Body of pancreas (tissue), 4 donors: ENCODE data around the gene TUBB1. TPM values are rescaled to one million over a fixed set of nuclear protein-coding genes. Genes with fewer than 3 reads are reported as not detected.

Experiments
- ATAC-seq: fragments of 150-250 bp; one replicate; pipeline ENCODE4 v1.9.1; 2016
- DNase-seq, 4 donors: peaks; one replicate each; pipeline ENCODE4 v3.0.0-alpha.2; 2019
- H3K27ac ChIP-seq, 4 donors: fragments of 200-600 bp; sonication (generic); 1 replicate in 3 of 4; 2 replicates in 1 of 4; pipeline versions ENCODE4 v1.5.1 to v1.6.1; 2016 to 2019; ENCODE audit warnings: mild to moderate bottlenecking in 1 of 4, mixed read lengths in 1 of 4, moderate library complexity in 1 of 4
- H3K27me3 ChIP-seq, 2 donors: fragments of 200-600 bp; sonication (generic); one replicate each; pipeline ENCODE4 v1.6.0; 2016; ENCODE audit warnings: mild to moderate bottlenecking in 1 of 2
- H3K36me3 ChIP-seq, 2 donors: fragments of 200-600 bp; sonication (generic); replicated peaks in 1 of 2; 2 replicates each; pipeline ENCODE4 v1.5.1; 2016; ENCODE audit warnings: low read depth in 2 of 2; ENCODE audit not compliant: insufficient read depth in 1 of 2
- H3K4me1 ChIP-seq: fragments of 200-600 bp; sonication (generic); one replicate; pipeline ENCODE4 v1.6.0; 2016
- H3K4me3 ChIP-seq, 2 donors: fragments of 200-600 bp; sonication (generic); 1 replicate in 1 of 2; 2 replicates in 1 of 2; pipeline ENCODE4 v1.5.1; 2016 to 2019
- H3K9me3 ChIP-seq, 3 donors: fragments of 200-600 bp; sonication (generic); 1 replicate in 2 of 3; 2 replicates in 1 of 3; pipeline ENCODE4 v1.5.1; 2016
- POLR2A ChIP-seq, 3 donors: fragments of 450-650 bp; IDR thresholded peaks; one replicate each; pipeline ENCODE4 v1.6.1; 2016; ENCODE audit warnings: antibody characterized with exemption in 3 of 3, mild to moderate bottlenecking in 2 of 3
- WGBS, 2 donors: methylation state at CpG; one replicate each; pipeline ENCODE4 v1.1.5; 2017; 5-methylcytosine and 5-hydroxymethylcytosine counted together
- intact Hi-C: fragments of 100-400 bp; cut with DNase I; formaldehyde crosslinking; loops from one replicate; pipeline ENCODE4 v1.15.1; 2023
- total RNA-seq, 2 donors: library from RNA; depleted of rRNA; stranded (reverse); fragments of >200 nt; gene quantifications; one replicate each; pipeline ENCODE4 v1.1.0, GENCODE V29; 2016
- TF ChIP-seq, protein P1 (sequence below), 7 experiments: fragments of 450-650 bp in 4 of 7; fragments of 200-600 bp in 3 of 7; sonication (generic) in 3 of 7; IDR thresholded peaks; one replicate each; pipeline ENCODE4 v1.5.1; 2016 to 2019; ENCODE audit warnings: antibody characterized with exemption in 7 of 7

The TUBB1 gene
- total RNA-seq, 2 donors from 2014 or later = not detected

DNA sequence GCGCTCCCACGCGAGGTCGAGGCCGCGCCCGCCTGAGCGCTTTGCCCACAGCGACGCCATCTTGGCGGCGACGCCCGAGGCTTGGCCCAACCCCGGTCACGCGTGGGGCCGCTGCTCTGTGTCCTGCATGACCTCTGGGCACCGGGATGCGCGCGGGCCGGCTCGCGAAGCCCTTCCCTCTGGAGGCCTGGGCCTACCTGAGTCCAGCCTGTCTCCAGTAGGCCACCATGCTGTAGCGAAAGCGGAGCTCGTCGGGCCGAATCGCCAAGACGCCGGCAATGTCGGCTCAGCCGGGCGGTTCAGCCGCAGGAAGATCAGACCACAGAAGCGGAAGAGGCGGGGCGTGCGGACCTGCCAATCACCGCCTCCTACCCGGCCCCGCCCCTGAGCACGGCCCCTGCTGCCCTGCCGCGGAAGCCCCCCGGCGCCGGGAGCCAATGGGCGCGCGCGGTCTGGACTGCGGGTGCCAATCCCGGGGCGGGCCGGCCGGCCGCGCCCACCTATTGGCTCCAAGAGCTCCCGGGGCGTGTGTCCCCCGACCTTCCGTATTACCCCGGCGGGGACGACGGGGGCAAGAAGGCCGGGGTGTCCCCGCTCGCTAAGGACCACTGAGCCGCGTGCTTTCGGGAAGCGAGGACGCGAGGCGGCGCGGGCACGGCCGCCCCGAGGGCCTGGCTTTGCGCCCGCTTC lies 12.9 kb downstream of the TUBB1 start, which contains the start of gene ATP5F1E:
Gene ATP5F1E (minus strand): TSS at position 313 of the 690 bp plus-strand sequence. CDS start 84 bp downstream, at position 229.
- H3K9me3 ChIP-seq = no peaks in the 10 kb centered on the region
- H3K36me3 ChIP-seq = peaks cover 0 to 17% of the 10 kb centered on the region in 2 donors
- peak within 1 kb of the TSS; percentile 47 to 51 for H3K4me3 ChIP-seq
- H3K27ac ChIP-seq = peak within 1 kb of the TSS; percentile 52 to 90 (median 73)
- no peaks in the 10 kb centered on the region for H3K27me3 ChIP-seq
- peak; percentile 100 for ATAC-seq
- peaks cover 38% of the 10 kb centered on the region for H3K4me1 ChIP-seq
- intact Hi-C loops = no loop called here
- WGBS, 2 donors = 1% methylated on average over 86 of the region's 86 CpGs; no CpG with 5 or more reads in 1 of the 2 donors
- TF ChIP-seq, protein P1, sequence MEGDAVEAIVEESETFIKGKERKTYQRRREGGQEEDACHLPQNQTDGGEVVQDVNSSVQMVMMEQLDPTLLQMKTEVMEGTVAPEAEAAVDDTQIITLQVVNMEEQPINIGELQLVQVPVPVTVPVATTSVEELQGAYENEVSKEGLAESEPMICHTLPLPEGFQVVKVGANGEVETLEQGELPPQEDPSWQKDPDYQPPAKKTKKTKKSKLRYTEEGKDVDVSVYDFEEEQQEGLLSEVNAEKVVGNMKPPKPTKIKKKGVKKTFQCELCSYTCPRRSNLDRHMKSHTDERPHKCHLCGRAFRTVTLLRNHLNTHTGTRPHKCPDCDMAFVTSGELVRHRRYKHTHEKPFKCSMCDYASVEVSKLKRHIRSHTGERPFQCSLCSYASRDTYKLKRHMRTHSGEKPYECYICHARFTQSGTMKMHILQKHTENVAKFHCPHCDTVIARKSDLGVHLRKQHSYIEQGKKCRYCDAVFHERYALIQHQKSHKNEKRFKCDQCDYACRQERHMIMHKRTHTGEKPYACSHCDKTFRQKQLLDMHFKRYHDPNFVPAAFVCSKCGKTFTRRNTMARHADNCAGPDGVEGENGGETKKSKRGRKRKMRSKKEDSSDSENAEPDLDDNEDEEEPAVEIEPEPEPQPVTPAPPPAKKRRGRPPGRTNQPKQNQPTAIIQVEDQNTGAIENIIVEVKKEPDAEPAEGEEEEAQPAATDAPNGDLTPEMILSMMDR (IDR thresholded peaks at IDR 0.05) = no peak
- TF ChIP-seq POLR2A (IDR thresholded peaks at IDR 0.05) = peak; percentile 79 to 93 (median 91)
- DNase-seq = peak; percentile 96 to 97 (median 96)

DNA sequence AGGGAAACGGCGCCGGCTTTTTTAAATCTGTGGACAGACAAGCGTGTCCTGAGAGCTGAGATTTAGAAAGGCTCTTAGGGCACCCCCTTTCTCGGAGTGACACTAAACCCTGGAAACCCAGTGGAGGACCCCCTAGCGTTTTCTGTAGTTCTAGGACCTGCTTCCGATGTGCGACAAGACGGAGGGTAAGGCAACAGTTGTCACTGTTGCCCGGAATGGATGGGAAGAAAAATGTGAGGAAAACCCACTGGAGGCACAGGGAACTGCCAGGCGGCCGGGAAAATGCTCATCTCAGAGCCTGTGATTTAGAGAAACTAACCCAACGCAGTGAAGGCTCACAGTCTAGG lies 13.5 kb downstream of the TUBB1 start:
- Histone ChIP-seq H3K36me3 (peaks cover 0 to 18% of the 10 kb centered on the region in 2 donors), H3K4me1 (peaks cover 34% of the 10 kb centered on the region), H3K9me3 (no peaks in the 10 kb centered on the region), H3K27me3 (no peaks in the 10 kb centered on the region), H3K27ac (peak overlapping the region; percentile 45 to 90 (median 73)), H3K4me3 (peak overlapping the region in 1 of 2 donors; percentile 47)
- intact Hi-C loops = no loop called here
- 0 to 1% methylated on average over 7 to 13 of the region's 13 CpGs for WGBS, 2 donors
- TF ChIP-seq, protein P1 (IDR thresholded peaks at IDR 0.05) = peak in 3 of 7 experiments; percentile 19 to 39 (median 33)
- TF ChIP-seq POLR2A (IDR thresholded peaks at IDR 0.05) = no peak
- ATAC-seq (peak; percentile 16), DNase-seq (peak in 1 of 4 donors; percentile 20)

DNA sequence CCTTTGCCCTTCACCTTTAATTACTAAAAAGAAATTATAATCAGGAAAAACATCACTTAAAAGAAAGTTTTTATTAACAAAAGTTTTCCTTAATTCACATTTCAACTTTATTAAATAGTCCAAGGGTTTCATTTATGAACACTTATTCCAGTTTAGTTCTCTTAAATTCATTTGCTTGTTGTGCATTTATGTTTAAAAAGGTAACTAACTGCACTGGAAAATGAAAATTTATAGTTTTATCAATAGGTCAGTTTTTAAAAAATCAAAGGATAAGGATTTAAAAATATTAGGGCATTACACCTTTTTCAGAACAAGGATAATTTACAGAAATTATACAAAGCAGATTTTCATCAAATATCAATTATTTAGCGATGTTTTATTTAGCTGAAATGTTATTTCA lies 13.9 kb downstream of the TUBB1 start:
- ATAC-seq (no peak), DNase-seq (no peak)
- Histone ChIP-seq H3K27ac (peak overlapping the region in 2 of 4 donors; percentile 88 to 90), H3K36me3 (peaks cover 0 to 22% of the 10 kb centered on the region in 2 donors), H3K9me3 (no peaks in the 10 kb centered on the region), H3K4me3 (no peak overlapping the region), H3K27me3 (no peaks in the 10 kb centered on the region), H3K4me1 (peaks cover 34% of the 10 kb centered on the region)
- no peak for TF ChIP-seq POLR2A (IDR thresholded peaks at IDR 0.05)
- WGBS, 2 donors = 96 to 100% methylated on average over 1 of the region's 1 CpG
- intact Hi-C loops = no loop called here

DNA sequence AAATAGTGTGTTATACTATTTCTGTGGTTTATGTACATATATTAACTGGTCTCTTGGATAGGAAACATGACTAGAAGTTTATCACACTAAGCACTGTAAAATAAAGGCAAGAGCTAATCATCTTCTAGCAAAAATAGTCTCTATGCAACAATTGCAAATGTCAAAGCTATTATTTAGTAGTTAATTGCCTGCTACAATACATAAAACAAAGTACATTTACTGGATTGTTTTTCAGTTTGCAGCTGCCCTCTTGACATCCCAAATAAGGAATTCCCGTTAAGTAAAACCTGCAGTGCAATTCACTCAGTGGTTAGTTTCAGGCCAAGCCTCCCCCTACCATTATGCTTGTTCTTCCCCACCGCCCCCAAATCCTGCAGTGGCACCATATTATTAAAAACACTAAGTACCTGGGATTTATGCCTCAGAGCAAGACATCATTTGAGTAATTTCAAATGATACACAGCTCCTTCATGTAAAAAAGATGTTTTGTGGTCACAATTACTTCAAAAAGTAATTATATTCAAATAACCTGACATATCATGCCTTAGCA lies 14.5 kb downstream of the TUBB1 start:
- H3K9me3 ChIP-seq = no peaks in the 10 kb centered on the region
- peaks cover 0 to 22% of the 10 kb centered on the region in 2 donors for H3K36me3 ChIP-seq
- H3K4me1 ChIP-seq = peaks cover 30% of the 10 kb centered on the region
- DNase-seq = no peak
- no peaks in the 10 kb centered on the region for H3K27me3 ChIP-seq
- no peak for TF ChIP-seq POLR2A (IDR thresholded peaks at IDR 0.05)
- TF ChIP-seq, protein P1 (IDR thresholded peaks at IDR 0.05) = no peak
- no peak for ATAC-seq
- no peak overlapping the region for H3K4me3 ChIP-seq
- no peak overlapping the region for H3K27ac ChIP-seq
- intact Hi-C loops = no loop called here
- 85 to 91% methylated on average over 2 of the region's 2 CpGs for WGBS, 2 donors

DNA sequence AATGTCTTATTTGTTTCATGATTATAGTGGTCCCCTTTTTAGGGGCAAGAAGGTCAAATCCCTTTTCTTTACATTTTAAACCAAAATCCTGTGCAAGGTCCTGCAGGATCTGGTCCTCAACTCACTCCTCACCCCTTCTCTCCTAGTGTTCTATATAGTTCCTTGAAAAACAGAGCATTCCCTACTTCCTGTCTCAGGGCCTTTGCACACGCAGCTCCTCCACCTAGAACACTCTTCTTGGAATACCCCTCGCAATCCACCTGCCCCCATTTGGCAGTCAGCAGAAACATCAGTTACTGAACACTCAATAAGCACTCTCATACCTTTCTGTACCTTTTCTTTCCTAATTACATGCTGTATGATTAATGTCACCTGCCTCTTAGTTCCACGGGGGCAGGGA lies 16.2 kb downstream of the TUBB1 start:
- DNase-seq = no peak
- WGBS, 2 donors = 85 to 93% methylated on average over 3 of the region's 3 CpGs
- TF ChIP-seq POLR2A (IDR thresholded peaks at IDR 0.05) = no peak
- TF ChIP-seq, protein P1 (IDR thresholded peaks at IDR 0.05) = no peak
- H3K36me3 ChIP-seq = peaks cover 0 to 15% of the 10 kb centered on the region in 2 donors
- no peak overlapping the region for H3K27ac ChIP-seq
- H3K27me3 ChIP-seq = no peaks in the 10 kb centered on the region
- peaks cover 21% of the 10 kb centered on the region for H3K4me1 ChIP-seq
- H3K4me3 ChIP-seq = no peak overlapping the region
- intact Hi-C loops = no loop called here
- no peak for ATAC-seq
- no peaks in the 10 kb centered on the region for H3K9me3 ChIP-seq
